Ectodermal cell (in vitro differentiated cells): ENCODE data around the gene ZNF296.

ENCODE experiments used
- H3K27ac ChIP-seq: 2 replicates; pipeline ENCODE4 v1.7.0; 2013; ENCODE audit warnings: mild to moderate bottlenecking, low read depth, low read length; ENCODE audit not compliant: insufficient read depth, poor library complexity, severe bottlenecking
- H3K27me3 ChIP-seq: 2 replicates; pipeline ENCODE4 v1.7.0; 2013; ENCODE audit warnings: mild to moderate bottlenecking, low read length; ENCODE audit not compliant: insufficient read depth, control insufficient read depth, poor library complexity, severe bottlenecking
- H3K36me3 ChIP-seq: one replicate; pipeline ENCODE4 v1.7.0; 2013; ENCODE audit warnings: low read length; ENCODE audit not compliant: control insufficient read depth, insufficient read depth
- H3K4me1 ChIP-seq: one replicate; pipeline ENCODE4 v1.7.0; 2013; ENCODE audit warnings: low read length; ENCODE audit not compliant: control insufficient read depth, insufficient read depth
- H3K4me3 ChIP-seq: 2 replicates; pipeline ENCODE4 v1.7.0; 2013; ENCODE audit warnings: low read depth, low read length, control low read depth; ENCODE audit not compliant: insufficient read depth
- H3K9me3 ChIP-seq: 2 replicates; pipeline ENCODE4 v1.7.0; 2013; ENCODE audit warnings: mild to moderate bottlenecking, low read length, moderate library complexity; ENCODE audit not compliant: control insufficient read depth
- WGBS, 2 experiments: methylation state at CpG; one replicate each; pipeline ENCODE4 v1.1.7; 2013; ENCODE audit warnings: missing lambda C conversion rate in 2 of 2; 5-methylcytosine and 5-hydroxymethylcytosine counted together

ZNF296 gene

DNA sequence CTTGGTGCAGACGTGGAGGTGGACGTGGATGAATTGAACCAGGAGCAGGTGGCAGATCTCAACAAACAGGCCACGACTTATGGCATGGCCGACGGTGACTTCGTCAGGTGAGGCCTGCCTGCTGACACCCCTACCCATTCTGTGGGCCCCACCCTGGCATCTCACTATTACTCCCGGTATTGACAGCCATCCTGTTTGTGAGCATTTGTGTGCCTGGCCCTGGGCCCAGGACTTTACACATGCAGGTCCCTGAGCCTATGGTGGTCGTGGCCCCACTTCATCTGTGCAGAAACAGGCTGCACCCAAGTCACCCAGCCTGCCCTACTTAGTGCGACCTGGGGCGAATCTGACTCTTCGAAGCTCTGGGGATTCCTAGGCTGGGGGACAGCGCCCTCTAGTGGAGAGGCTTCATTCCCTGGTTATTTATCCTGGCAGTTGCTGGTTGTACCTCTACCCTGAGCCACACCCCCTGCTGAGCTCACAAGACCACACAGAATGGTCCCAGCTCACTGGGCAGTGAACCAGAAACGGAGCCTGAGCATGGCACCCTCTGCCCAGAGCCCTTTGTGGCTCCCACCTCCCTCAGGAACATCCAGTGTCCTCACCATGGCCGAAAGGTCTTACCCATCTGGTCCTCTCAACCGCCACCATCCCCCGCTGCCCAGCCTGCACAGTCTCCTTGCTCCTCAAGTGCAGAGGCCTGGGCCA, 16.9 kb downstream of the ZNF296 start:
- no peaks in the 10 kb centered on the region for H3K27me3 ChIP-seq
- no peak overlapping the region for H3K27ac ChIP-seq
- H3K9me3 ChIP-seq, result no peaks in the 10 kb centered on the region
- peaks cover 71% of the 10 kb centered on the region for H3K36me3 ChIP-seq
- WGBS, 2 experiments, result 74 to 78% methylated on average over 16 of the region's 16 CpGs
- H3K4me3 ChIP-seq, result no peak overlapping the region
- H3K4me1 ChIP-seq, result no peaks in the 10 kb centered on the region

DNA sequence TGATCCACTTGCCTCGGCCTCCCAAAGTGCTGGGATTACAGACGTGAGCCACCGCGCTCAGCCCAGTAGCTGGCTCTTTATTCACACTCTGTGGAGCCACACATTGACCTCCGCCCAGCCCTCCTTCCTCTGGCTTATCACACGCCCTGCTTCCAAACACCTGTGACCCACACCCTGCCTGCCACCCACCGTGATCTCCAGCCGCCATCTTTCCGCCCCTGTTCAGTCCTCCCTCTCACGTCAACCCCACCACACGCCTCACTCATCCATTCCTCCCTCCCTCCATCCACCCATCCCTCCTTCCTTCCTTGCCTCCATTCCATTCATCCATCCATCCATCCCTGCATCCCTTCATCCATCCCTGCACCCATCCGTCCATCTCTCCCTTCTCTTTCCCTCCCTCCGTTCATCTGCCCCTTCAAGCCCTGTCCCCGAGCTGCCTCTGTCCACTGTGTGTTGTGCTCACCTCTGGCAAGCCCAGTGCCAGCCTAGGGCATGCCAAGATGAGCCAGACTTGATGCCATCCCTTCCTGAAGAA, 17.6 kb downstream of the ZNF296 start:
- Histone ChIP-seq H3K36me3 (peaks cover 65% of the 10 kb centered on the region), H3K4me3 (no peak overlapping the region), H3K4me1 (no peaks in the 10 kb centered on the region), H3K9me3 (no peaks in the 10 kb centered on the region), H3K27ac (no peak overlapping the region), H3K27me3 (no peaks in the 10 kb centered on the region)
- 94% methylated on average over 14 of the region's 14 CpGs for WGBS, 2 experiments

DNA sequence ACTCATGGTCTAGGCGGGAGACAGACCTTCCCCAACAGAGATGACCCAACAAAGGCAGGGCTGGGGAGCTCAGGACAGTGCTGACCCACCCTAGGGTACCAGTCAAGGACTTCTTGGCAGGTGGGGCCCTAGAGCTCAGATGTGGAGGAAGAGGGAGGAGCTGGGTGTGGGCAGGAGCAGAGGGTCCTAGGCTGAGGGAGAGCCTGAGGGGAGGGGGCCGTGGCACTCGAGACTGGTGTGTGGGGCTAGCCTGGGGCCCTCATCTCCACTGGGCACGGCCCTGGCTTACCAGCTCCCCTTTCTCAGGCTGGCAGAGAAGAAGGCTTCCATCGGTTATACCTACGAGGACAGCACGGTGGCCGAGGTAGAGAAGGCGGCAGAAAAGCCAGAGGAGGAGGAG, 18.8 kb downstream of the ZNF296 start:
- no peaks in the 10 kb centered on the region for H3K9me3 ChIP-seq
- 94 to 96% methylated on average over 9 of the region's 9 CpGs for WGBS, 2 experiments
- H3K36me3 ChIP-seq, result peaks cover 61% of the 10 kb centered on the region
- H3K4me3 ChIP-seq, result no peak overlapping the region
- no peak overlapping the region for H3K27ac ChIP-seq
- H3K27me3 ChIP-seq, result no peaks in the 10 kb centered on the region
- H3K4me1 ChIP-seq, result no peaks in the 10 kb centered on the region

DNA sequence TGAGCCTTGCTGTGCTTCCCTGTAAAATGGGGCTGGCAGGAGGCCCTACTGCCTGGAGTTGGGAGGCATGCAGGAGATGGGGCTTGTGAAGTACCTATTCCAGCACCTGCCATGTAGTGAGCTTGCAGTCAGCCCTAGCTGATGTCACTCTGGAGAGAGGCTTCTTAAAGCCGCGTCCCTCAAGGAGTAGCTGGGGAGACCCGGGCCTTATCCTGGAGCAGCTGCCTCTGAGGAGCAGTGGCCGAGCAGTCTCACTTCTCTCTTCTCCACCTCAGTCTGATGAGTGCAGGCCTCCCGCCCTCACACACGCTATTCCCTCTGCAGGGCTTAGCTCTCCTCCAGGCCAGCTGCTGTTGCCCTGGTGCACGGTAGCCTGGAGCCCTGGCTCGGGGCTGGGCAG, 19.4 kb downstream of the ZNF296 start:
- Histone ChIP-seq H3K27ac (no peak overlapping the region), H3K9me3 (no peaks in the 10 kb centered on the region), H3K36me3 (peaks cover 59% of the 10 kb centered on the region), H3K4me3 (no peak overlapping the region), H3K4me1 (no peaks in the 10 kb centered on the region), H3K27me3 (no peaks in the 10 kb centered on the region)
- 94 to 96% methylated on average over 8 of the region's 8 CpGs for WGBS, 2 experiments

DNA sequence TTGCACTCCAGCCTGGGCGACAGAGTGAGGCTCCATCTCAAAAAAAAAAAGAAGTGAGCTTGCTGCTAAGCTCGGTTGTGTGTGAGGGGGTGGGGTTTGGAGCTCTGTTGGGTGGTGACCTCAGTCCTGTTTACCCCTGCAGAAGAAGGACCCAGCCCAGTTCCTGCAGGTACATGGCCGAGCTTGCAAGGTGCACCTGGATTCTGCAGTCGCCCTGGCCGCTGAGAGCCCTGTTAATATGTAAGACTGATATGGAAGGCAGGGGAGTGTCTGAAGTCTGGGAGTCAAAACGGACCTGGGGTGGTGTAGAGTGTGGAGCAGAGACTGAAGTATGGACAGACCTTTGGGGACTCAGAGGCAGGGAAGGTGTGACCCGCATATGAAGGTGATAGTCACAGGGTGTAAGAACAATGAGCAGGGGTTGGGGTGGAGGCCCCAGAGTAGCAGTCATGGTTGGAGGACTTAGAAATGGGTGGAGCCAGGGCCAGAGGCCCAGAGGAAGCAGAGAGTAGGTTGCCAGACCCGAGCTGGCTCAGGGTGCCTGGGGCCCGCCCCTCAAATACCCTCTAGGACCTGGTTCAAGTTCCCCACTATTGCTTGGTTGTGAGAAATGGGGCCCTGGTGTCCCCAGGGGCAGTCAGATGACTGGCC, 24.2 kb downstream of the ZNF296 start:
- Histone ChIP-seq H3K36me3 (peaks cover 19% of the 10 kb centered on the region), H3K4me1 (no peaks in the 10 kb centered on the region), H3K27ac (no peak overlapping the region), H3K9me3 (no peaks in the 10 kb centered on the region), H3K27me3 (no peaks in the 10 kb centered on the region), H3K4me3 (no peak overlapping the region)
- WGBS, 2 experiments, result 93% methylated on average over 9 of the region's 9 CpGs

DNA sequence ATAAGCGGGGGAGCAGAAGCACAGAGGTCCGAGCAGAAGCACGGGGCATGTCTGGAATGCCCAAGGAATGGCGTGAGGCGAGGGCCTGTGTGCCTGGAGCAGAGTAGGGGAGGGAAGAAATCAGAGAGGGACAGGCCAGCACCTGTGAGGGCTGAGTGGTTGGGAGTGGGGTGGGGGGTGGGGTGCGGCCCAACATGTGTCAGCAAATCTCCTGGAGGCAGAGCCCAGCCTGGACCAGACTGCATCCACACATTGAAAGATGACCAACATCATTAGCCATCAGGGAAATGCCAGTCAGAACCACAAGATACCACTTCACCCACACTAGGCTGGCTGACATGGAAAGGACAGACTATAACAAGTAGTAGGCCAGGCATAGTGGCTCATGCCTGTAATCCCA, 26.2 kb downstream of the ZNF296 start:
- H3K27ac ChIP-seq, result no peak overlapping the region
- 92 to 94% methylated on average over 6 of the region's 6 CpGs for whole genome bisulfite sequencing, 2 experiments
- H3K36me3 ChIP-seq, result peaks cover 8% of the 10 kb centered on the region

DNA sequence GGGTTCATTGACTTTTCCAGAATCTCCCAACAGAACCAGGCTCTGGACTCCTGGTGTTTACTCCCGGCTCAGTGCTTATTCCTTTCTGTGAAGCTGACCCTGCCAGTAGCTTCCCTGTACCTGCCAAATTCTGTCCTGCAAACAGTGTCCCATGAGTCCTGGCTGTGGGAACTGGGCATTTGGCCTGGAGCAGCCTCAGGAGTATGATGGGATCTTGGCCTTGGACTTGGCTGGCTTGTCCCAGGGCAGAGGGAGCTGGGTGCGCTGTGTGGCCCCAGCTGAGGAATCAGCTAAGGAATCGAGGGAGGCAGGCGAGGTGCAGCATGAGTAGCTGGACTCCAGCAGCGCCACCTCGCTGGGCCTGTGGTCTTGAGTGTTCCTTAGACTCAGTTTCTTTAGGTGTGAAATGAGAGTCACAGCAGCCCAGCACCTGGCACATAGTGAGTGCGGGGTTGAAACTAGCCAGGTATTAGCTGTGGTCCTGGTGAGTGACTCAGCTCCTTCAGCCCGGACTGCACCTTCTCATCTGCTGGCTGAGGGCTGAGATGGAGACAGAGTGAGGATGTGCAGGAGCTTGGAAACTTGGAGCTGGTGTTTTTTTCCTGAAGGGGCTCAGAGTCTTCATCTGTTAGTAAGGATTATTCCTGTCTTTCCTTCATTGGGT, 27.1 kb downstream of the ZNF296 start:
- Histone ChIP-seq H3K9me3 (no peaks in the 10 kb centered on the region), H3K27ac (no peak overlapping the region), H3K4me1 (no peaks in the 10 kb centered on the region), H3K4me3 (no peak overlapping the region), H3K36me3 (peaks cover 13% of the 10 kb centered on the region), H3K27me3 (no peaks in the 10 kb centered on the region)
- 95% methylated on average over 8 of the region's 8 CpGs for WGBS, 2 experiments

More for the DNA sequence above, 26.2 kb downstream of the ZNF296 start:
- Histone ChIP-seq H3K27me3 (no peaks in the 10 kb centered on the region), H3K4me3 (no peak overlapping the region), H3K9me3 (no peaks in the 10 kb centered on the region), H3K4me1 (no peaks in the 10 kb centered on the region)

DNA sequence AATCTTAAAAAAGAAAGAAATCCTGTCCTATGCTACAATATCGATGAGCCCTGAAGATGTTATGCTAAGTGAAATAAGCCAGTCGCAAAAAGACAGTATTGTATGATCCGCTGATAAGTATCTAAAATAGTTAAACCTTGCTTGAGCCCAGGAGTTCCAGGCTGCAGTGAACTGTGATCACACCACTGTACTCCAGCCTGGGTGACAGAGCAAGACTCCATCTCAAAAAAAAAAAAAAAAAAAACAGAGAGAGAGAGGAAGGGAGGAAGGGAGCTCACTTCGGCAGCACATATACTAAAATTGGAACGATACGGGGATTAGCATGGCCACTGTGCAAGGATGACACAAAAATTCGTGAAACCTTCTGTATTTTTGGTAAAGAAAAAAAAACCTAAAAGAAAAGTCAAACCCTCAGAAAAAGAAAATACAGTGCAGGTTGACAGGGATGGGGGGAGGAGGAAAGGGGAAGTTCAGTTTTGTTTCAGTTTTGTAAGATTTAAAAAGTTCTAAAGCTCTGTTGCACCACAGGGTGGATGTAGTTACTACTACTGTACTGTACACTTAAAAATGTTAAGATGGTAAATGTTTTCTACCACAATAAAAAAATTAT, 29.0 kb downstream of the ZNF296 start:
- Histone ChIP-seq H3K27ac (no peak overlapping the region), H3K27me3 (no peaks in the 10 kb centered on the region)

DNA sequence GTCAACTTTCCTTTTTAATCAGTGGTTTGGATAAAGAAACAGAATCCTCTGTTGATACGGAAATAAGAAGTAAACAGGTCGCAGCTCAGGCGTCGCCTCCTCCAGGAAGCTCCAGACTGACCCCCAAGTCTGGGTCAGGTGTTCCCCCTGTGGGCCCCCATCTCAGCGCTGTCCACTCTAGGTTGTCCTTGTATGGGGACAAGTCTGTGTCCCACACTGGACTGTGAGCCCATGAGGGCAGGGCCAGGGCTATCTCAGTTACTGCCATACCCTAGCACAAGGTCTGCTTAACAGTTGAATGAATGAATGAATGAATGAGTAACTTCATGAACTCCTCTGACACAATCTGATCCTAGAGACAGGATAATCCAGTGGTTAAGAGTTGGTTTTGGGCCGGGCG, 29.9 kb downstream of the ZNF296 start:
- Histone ChIP-seq H3K36me3 (peaks cover 16% of the 10 kb centered on the region), H3K4me3 (no peak overlapping the region), H3K9me3 (no peaks in the 10 kb centered on the region), H3K27me3 (no peaks in the 10 kb centered on the region), H3K4me1 (no peaks in the 10 kb centered on the region), H3K27ac (no peak overlapping the region)
- 97 to 98% methylated on average over 7 of the region's 7 CpGs for whole genome bisulfite sequencing, 2 experiments

More for the DNA sequence above, 29.0 kb downstream of the ZNF296 start:
- Histone ChIP-seq H3K36me3 (peaks cover 16% of the 10 kb centered on the region), H3K4me1 (no peaks in the 10 kb centered on the region), H3K4me3 (no peak overlapping the region), H3K9me3 (no peaks in the 10 kb centered on the region)
- 94 to 99% methylated on average over 7 of the region's 7 CpGs for WGBS, 2 experiments
